GM12801 (cell line): ENCODE results near the gene ARHGEF25.

Source experiments
- CTCF ChIP-seq: IDR thresholded peaks from one replicate; pipeline ENCODE4 v1.5.1; 2011; ENCODE audit warnings: control low read depth; ENCODE audit not compliant: insufficient read length; ENCODE audit errors: extremely low read depth

Gene ARHGEF25

GRCh38 chr12:57607958-57608663 lies 3.1 kb upstream of the ARHGEF25 start:
- no peak for TF ChIP-seq CTCF

- TF ChIP-seq CTCF = no peak
Observed at GRCh38 chr12:57609101-57609780, 2.0 kb upstream of the ARHGEF25 start.

- TF ChIP-seq CTCF = no peak
Observed at GRCh38 chr12:57609781-57610553, 1.3 kb upstream of the ARHGEF25 start.

- no peak for TF ChIP-seq CTCF
Observed at GRCh38 chr12:57610554-57611107, 604 bp upstream of the ARHGEF25 start.

- no peak for TF ChIP-seq CTCF
Observed at GRCh38 chr12:57611827-57612710, 834 bp downstream of the ARHGEF25 start.

- no peak for TF ChIP-seq CTCF
Observed at GRCh38 chr12:57612711-57613426, 1.6 kb downstream of the ARHGEF25 start.
